Measurements from ENCODE around the gene NAGLU. TPM values are rescaled to one million over a fixed set of nuclear protein-coding genes. Genes with fewer than 3 reads are reported as not detected.

Gene NAGLU
- total and polyA plus RNA-seq, 2 of the 13 experiments (the other 11 are each of a cell fraction or from before 2014, with no cell fraction given) = 28.2 to 40.1 TPM

- TF ChIP-seq MXI1 (IDR thresholded peaks at IDR 0.05; ENCODE audit: borderline replicate concordance, low read depth, low read length) (peak; percentile 94; the same call in 1 of the 3 replicates), RFX3 (CRISPR knock-in tag; IDR thresholded peaks at IDR 0.05) (no peak), ZNF280B (CRISPR knock-in tag; IDR thresholded peaks at IDR 0.05; ENCODE audit: borderline replicate concordance) (no peak), ZNF367 (CRISPR knock-in tag; IDR thresholded peaks at IDR 0.05; ENCODE audit: borderline replicate concordance) (no peak), BRF2 (CRISPR knock-in tag; IDR thresholded peaks at IDR 0.05) (peak; percentile 97), TOPORS (CRISPR knock-in tag; IDR thresholded peaks at IDR 0.05) (peak; percentile 84), EEA1 (CRISPR knock-in tag; IDR thresholded peaks at IDR 0.05; ENCODE audit: borderline replicate concordance) (no peak), HNF4G (IDR thresholded peaks at IDR 0.05; ENCODE audit: borderline replicate concordance, low read depth, low read length) (no peak), HNF4G (CRISPR knock-in tag; IDR thresholded peaks at IDR 0.05; ENCODE audit: borderline replicate concordance, low read depth) (peak; percentile 42; the same call in 1 of the 2 replicates), RFXANK (CRISPR knock-in tag; IDR thresholded peaks at IDR 0.05) (peak; percentile 27; the same call in 1 of the 2 replicates), THRA (CRISPR knock-in tag; IDR thresholded peaks at IDR 0.05; ENCODE audit: borderline replicate concordance) (peak; percentile 72), TGIF2 (CRISPR knock-in tag; IDR thresholded peaks at IDR 0.05) (no peak), ZNF18 (CRISPR knock-in tag; IDR thresholded peaks at IDR 0.05; ENCODE audit: insufficient replicate concordance) (no peak), ZBTB21 (CRISPR knock-in tag; IDR thresholded peaks at IDR 0.05) (no peak), SRSF4 (IDR thresholded peaks at IDR 0.05; ENCODE audit: low read depth, low read length, poor library complexity, severe bottlenecking) (no peak), LCORL (IDR thresholded peaks at IDR 0.05) (peak; percentile 27; the same call in 1 of the 2 replicates), LCORL (CRISPR knock-in tag; IDR thresholded peaks at IDR 0.05) (peak; percentile 98), ZNF276 (CRISPR knock-in tag; IDR thresholded peaks at IDR 0.05; ENCODE audit: low read depth) (no peak; the same call in 1 of the 2 replicates), ERF (CRISPR knock-in tag; IDR thresholded peaks at IDR 0.05) (peak; percentile 67; the same call in 1 of the 2 replicates), BRD4 (CRISPR knock-in tag; IDR thresholded peaks at IDR 0.05) (peak; percentile 73), PHF20 (CRISPR knock-in tag; IDR thresholded peaks at IDR 0.05) (peak; percentile 57), EP300 (IDR thresholded peaks at IDR 0.05; ENCODE audit: low read depth in 2 of 2, low read length in 2 of 2) (no peak), EP300 (CRISPR knock-in tag; IDR thresholded peaks at IDR 0.05; ENCODE audit: borderline replicate concordance) (peak; percentile 79)
These were observed 523 bp downstream of the NAGLU start (continued) for GRCh38 chr17:42536372-42537155.

Data from HepG2 (cell line).